CD4-positive, alpha-beta T cell treated with Interleukin-17A for 4 hours (primary cell): ENCODE measurements around the gene AGTPBP1.

Experiments used
- DNase-seq: peaks from one replicate; pipeline ENCODE4 v3.0.0-alpha.2; 2020; ENCODE audit warnings: mixed read lengths

AGTPBP1 gene

DNA sequence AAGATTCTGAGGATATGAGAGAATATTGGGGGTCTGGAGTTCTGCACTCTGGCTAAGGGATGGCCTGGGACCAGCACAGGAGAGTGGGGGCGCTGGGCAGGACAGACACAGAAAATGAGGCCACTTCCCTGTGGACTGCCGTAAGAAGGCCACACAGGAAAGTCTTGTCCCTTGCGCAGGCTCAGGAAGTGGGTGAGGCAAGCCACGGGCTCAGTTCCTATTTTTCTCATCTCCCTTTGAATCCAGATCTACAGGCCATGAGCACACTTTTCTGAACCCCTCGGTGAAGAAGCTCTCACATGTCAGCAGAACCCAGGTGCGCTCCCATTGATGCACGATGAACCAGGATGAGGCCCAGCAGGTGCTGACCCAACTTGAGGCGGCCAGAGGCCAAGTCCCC is 207.4 kb downstream of the AGTPBP1 start:
- DNase-seq = no peak

DNA sequence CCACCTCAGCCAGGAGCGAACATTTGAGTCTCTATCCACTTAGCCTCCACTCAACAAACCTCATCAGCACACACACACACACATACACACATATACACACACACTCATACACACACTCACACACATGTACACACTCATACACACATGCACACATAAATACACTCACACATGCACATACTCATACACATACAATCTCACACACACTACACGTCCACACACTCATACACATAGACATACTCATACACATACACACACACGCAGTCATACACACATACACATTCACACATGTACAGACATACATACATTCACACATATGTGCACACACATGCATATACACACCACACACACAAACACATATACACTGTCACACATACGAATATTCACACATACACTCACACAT is 208.2 kb downstream of the AGTPBP1 start:
- DNase-seq = no peak

DNA sequence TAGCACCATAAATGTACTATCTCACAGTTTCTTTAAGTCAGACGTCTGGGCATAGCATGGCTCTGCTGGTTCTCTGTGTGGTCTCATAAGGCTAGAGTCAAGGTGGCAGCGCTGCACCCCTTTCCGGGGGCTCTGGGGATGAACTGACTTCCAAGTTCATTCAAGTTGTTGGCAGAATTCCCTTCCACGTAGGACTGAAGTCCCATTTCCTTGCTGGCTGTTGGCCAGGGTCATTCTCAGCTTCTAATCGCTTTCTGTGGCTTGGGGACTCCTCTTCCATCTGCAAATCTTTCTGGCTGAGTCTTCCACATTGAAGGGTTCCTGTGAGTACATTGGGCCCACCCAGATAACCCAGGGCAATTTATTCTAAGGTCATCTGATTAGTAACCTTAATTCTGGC is 211.0 kb downstream of the AGTPBP1 start:
- no peak for DNase-seq

DNA sequence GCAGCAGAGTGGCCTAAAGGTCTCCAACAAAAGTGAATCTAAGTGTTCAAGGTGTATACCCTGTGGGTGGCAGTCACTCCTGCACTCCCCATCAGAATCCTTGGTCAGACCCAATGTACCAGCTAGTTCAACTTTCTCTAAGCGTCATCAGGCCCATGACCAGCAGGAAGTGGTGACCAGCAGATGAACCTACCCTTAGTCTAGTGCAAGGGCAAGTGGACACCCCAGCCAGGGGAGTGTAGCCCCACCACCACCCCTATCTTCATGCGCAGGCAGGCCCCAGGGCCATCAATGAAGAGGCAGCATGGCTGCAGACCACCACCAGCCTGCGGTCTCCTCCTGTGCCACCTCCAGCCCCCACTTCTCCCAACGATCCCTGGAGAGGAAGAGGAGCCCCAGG is 213.1 kb downstream of the AGTPBP1 start:
- no peak for DNase-seq

DNA sequence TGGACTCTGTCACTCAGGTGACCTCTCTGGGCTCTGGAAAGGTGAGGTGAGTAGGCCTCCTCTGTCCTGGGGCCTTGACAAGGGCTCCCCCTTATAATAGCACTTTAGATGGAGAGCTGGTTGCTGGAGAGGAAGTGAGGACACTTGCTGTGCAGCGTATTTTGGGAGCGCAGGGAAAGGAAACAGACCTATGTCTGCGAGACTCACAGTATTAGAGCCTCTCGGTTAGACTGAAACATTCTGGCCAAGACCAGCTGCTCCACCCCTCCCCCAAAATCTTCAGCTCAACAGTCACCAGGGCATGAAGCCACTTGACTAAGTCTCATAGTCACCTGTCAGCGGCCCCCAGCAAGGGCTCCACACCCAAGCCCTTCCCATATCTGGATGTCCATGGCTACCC is 213.6 kb downstream of the AGTPBP1 start:
- DNase-seq = no peak

DNA sequence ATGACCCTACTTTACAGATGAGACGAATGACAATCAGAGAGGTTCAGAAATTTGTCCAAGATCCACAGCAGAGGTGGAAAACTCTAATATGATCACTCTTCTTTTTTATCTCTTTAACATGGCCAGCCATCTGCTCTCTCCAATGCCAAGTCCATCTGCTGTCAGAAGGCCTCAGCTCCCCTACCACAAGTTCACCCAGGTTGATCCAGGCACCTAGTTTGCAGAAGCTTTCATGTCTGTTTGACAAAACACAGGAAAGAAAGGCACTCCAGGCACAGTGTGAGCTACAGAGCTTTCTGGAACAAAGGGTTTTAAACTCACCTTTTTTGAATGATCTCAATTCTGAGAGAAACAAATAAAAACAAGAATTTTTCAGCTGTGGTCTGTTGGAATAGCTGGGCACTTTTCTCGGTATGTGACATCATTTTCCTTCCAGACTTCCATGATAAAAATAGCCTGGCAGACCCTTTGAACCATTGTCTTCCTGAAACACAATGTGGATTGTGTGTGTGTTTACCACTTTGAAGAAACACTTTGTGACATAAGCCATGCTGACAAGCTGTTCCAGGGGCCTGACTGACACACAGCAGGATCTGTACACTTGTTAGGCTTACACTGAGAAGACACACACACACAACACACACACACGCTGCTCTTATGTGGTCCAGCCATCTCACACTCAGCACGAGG is 214.3 kb downstream of the AGTPBP1 start:
- no peak for DNase-seq

DNA sequence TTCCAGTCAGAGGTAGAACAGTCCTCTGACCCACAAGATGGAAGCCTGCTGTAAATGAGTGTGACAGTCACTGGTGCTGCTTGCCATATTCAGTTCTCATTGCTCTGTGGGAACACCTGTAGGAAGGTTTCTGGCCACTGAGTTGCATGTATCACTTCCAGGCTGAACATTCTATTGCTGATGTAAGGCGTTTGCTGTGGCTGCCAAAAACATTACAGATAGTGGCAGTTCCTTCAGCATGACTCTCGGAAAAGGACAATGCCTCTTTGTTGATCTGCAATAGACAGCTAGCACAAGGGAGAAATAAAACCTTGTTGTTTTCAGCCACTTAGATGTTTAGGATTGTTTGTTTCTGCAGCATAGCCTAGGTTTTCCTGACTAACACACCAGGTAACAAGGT is 217.2 kb downstream of the AGTPBP1 start:
- no peak for DNase-seq

DNA sequence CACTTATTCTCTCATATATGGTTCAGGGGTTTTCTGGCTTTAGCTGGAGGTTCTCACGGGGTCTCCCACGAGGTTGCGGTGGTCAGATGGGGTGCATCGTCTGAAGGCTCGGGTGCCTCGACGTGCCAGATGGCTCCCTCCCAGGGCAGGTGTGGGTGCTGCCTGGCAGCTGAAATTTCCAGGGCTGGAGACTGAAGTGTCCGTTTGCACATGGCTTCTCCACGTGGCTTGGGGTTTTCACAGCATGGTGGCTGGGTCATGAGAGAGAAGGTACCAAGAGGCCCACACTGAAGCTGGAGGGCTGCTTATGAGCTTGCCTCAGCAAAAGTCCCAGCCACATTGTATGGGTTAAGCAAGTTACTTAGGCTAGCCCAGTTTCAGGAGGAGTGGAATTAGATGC is 218.6 kb downstream of the AGTPBP1 start:
- no peak for DNase-seq

DNA sequence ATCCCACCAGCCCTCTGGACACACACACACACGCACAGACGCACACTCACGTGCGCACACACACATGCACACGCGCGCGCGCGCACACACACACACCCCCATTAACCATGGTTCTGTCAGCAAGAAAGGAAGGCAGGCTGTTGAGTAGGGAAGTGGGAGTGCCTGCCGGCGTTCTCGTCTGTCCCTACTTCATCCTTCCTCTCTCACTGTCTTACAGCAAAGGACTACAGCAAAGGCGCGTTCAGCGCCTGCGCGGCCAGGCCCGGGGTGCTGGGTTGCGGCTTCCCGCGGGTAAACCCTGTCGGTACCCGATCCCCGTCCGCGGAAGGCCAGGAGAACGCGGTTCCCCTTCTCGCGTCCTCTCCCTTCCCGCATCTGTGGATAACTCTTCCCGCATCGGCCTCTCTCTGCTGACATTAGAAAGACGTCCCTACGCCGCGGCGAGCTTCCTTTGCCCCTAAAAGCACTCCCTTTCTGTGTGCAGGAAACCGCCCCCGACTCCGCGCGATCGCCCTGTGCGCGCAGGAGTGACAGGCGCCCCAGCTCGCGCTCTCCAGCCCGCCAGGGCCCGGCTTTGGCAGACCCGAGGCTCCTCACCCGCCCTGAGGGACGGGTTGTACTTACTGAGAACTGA is 219.2 kb downstream of the AGTPBP1 start:
- no peak for DNase-seq

DNA sequence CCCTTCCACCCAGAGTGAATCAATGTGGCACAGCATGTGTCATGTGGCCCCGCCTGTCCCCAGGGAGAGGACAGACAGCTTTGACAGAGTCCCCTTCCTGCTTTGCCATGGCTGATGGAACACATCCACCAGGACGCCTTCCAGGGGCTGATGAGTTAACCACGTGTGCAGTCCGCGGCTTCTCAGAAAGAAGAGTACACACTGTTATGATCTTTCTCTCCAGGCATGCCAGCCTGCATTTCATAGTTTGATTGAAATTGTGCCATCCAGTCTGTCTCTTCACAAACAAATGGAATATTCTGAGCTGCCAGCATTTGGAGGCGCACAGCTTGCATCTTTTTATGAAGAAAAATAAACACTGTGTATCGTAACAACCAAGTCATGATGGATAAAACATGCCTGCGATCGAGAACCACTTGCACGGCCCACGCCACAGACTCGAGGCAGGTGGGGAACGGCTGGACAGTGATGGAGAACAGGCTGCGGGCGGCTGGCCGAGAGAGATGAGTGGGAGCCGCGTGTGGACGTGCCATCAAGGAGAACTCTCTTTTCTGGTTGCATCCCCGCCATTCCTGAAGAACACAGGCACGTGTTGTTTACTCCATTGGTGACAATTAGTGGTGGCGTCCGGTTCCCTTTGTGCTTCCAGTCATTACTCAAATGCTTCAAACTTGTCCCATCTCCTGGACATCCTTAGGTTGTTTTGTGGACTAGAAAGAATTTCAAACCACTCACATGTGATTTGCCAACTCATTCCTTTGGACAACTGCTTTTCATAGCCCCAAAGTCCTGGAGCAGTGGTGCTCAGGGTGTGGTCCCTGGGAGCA is 220.2 kb downstream of the AGTPBP1 start:
- DNase-seq = no peak

DNA sequence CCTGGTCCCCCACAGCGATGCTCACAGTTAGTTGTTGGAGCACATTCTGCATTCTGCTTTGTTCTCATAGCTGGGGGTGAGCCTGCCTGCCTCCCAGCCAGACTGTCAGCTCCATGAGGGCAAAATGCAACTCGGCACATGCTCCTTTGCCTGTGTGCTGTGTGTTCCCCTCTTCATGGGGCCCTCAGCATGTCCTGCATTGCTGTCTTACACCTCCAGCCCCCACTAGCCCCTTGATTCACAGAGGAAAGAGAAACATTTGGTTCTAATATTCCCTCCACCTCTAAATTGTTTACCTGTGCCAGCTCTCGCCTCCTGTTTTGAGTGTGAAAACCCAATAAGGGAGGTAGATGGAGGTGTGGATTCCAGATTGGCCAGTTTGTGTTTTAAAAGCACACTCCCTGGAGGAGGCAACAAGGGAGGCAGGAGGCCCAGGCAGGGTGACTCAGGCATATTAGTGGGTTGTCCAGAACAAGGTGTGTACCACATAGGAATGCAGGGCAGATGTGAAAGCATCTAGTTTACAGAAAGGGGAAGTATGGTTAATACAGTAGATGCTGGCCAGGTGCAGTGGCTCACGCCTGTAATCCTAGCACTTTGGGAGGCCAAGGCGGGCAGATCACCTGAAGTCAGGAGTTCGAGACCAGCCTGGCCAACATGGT is 224.6 kb downstream of the AGTPBP1 start:
- no peak for DNase-seq

DNA sequence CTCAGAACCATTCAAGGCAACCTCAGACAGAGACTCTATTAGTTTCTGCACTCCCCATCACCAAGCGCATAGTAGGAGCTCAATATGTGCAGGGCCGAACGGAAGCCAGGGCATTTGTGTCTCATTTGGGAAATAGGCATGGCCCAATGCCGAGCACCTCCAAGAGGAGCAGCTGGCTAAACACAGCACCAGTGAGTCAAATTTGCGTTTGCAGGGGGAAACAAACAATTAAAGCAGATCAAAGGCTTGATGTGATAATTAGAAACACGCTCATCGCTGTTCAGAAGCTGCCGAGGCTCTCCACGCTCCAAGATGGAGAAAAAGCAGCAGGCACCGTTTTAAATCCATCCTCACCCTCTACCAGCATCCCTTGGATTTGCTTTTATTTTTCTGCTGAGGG is 225.3 kb downstream of the AGTPBP1 start:
- no peak for DNase-seq

DNA sequence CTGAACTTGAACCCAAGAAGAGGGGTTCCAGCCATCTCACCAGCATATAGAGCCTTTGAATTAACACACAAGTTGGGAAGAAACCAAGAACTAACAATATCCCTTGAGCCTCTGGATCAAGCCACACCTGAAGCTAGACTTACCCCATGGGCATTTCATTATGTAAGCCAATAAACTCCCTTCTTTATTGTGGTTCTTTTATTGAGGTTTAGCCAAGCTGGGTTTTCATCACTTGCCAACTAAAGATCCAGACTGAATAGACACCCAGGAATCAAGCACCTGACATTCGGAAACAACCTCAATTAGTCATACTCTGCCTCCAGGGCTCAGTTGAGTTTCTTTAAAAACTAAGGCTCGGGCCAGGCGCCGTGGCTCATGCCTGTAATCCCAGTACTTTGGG is 226.7 kb downstream of the AGTPBP1 start:
- no peak for DNase-seq

DNA sequence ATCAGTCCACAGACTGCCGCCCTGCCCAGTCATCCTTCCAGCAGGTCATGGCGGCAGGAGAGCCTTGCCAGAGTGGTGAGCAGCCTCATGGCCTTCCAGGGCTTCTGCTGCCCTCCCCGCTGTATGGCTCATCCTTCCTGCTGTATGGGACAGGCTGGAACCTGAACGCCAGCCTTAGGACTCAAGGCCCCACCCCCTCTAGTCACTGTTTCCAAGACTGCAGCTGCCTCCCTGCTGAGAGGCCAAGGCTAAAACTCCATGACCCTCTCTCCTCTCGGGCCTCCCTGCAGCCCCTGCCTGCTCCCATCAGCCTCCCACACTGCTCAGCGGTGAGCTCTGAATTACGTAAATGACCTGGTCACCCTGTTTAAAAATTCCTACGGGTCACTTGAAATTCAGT is 227.5 kb downstream of the AGTPBP1 start:
- DNase-seq = no peak

DNA sequence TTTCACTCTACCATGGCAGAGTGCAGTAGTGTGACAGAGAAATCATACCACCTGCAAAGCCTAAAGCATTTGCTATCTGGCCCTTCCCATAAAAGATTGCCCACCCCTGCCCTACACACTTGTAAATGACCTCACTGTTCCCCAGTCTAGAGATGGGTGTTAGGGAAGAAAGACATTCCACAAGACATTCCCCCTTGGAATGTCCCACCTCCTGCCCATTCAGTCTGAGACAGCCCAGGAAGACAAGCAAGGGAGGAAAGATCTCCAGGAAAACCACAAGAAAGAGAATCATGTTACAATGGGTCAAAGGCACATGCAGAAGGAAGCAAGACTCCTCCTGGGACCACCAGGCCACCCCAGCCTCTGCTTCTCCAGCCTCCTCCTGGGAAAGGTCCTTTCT is 230.0 kb downstream of the AGTPBP1 start:
- no peak for DNase-seq

DNA sequence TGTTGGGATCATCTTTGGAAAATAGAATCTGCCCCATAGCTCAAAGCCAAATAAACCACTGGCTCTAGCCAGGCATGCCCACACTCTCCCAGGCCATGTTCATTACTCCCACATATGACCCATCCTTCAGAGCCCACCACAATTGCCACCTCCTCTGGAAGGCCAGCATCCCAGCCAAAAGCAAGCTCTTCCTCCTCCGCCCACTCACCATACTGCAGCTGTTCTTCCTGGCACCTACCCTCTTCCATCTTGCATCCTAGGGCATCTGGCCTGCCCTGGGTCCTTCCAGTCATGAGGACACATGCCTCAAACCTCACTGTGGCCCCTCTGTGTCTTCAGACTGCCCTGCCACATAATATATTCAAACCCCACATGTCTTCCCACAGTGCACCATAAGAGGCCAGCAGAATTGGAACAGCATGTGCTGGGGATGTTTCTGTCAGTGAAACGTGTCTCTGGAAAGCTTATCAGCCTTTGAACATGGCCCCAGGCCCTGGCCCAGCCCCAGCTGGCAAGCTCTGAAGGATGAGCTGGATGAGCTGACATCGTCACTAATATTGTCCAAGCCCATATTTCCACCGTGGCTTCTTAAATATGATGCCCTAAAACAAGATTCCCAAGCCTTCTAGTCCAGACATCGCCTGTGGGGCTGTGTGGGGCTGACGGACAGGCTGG is 230.8 kb downstream of the AGTPBP1 start:
- no peak for DNase-seq

DNA sequence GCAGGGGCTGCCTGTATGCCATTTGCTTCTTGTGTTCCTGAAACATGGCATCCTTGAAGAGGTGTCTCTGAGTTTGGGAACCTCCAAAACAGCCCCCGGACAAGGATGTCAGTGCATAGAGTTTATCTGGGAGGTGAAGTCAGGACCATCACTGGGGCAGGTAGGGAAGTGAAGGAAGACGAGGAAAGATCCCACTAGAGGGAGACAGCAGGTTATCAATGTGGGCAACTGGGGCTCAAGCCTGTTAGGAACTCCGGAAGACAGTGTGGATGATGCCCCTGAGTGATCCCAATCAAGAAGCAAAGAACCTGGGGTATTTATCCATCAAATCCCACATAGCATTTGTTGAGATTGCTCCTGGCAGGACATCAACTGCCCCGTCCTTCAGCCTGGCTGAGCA is 233.1 kb downstream of the AGTPBP1 start:
- no peak for DNase-seq

DNA sequence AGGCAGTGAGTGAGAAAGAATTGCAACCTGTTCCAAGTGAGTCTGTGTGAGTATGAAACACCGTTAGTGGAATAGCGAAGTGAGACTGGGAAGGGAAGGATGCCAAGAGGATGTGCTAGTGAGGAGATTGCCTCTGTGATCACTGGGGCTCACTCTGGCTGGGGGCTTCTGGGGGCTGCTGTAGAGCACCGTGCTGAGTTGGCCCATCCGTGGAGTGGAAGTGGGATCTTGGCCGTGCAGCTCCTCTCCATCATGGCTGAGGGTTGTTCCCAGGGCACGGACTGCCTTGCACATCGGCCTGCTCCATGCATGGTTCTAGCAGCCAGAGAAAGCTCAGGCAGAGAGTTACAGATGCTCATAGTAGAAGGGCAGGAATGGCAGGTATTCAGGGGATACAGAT is 236.1 kb downstream of the AGTPBP1 start:
- DNase-seq = no peak

DNA sequence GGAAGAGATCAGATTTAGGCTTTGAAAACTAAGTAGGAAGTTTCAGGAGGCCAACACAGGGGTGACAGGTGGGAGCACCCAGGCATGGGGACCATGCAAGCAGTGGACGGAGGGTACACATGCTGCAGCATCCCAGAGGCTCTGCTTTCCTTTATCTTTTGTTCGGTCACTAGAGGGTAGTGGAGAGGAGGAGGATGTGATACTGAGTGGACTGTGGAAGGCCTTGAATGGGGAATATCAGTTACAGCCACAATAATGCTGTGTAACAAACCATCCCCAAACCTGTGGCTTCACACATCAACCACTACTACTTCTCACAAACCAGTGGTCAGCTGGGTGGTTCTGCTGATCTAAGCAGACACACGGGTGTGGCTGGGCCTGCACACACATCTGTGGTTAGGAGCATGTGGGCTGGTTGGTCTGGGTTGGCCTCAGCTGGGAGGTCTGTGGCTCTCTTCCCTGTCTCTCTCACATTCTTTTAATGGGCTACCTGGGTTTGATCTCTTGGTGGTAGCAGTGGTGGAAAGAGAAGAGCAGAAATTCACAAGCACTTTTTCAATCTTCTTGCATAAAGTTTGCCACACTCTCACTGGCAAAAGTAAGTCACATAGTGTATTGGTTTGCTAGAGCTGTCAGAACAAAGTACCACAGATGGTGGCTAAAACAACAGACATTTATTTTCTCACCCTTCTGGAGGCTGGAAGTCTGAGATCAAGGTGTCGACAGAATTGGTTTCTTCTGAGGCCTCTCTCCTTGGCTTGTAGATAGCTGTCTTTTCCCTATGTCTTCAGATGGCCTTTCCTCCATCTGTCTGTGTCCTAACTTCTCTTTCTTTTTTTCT is 238.7 kb downstream of the AGTPBP1 start:
- no peak for DNase-seq

DNA sequence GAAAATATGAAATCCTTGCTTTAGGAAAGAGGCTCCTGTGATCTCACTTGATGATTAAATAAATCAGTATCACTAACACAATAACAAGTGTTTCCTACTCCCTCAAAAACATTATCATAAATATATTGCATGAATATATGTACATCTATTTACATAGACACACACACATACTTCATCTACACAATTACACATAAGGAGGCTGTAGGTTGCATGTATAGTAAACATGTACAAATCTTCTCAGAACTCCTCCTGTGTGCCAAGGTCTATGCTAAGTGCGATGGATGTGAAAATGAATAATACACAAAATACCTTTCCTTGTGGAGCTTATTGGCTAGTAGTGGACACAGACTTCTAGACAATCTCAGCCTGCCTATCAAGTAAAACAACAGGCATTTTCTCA is 239.9 kb downstream of the AGTPBP1 start:
- DNase-seq = no peak

DNA sequence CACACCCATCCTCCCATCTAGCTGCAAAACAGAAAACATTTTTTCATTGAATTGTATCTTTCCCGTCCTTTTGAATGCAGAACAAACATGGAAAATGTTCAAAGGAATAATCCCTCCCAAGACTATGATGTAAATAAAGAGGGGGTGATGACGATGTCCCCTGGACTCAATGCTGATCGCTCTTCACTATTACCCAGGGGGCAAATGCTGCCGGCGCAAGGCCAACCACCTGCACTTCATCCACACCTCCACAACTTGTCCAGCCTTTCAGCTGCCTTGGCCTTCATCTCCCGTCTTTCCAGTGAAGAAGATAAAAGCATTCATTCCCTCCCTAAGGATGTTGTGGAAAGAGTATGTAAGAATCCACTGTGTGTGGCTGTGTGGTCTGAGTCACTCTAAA is 240.3 kb downstream of the AGTPBP1 start:
- no peak for DNase-seq
